Measurements from ENCODE around the gene ACTR3.

GRCh38 chr2:113967272-113967671 is 77.4 kb downstream of the ACTR3 start:
- TF ChIP-seq ZBTB33 (IDR thresholded peaks at IDR 0.05) (no peak), JUND (IDR thresholded peaks at IDR 0.05) (no peak), CTCF (IDR thresholded peaks at IDR 0.05; ENCODE audit: low read depth, low read length, missing input control) (no peak), ATF3 (IDR thresholded peaks at IDR 0.05) (no peak), TAF1 (conservative IDR thresholded peaks at IDR 0.05) (no peak), SP1 (IDR thresholded peaks at IDR 0.05) (no peak), NR2F2 (IDR thresholded peaks at IDR 0.05) (no peak), MAX (IDR thresholded peaks at IDR 0.05) (no peak)

Data from liver (tissue), 3 donors.